Kidney epithelial cell (primary cell): ENCODE data around the gene HTRA3. TPM values are rescaled to one million over a fixed set of nuclear protein-coding genes. Genes with fewer than 3 reads are reported as not detected.
A peak's percentile ranks its signal among the peaks of the same experiment; 100 is the strongest.

Experiments used
- DNase-seq: peaks from one replicate; pipeline ENCODE4 v3.0.0-alpha.2; 2010; ENCODE audit warnings: low read depth
- H3K27me3 ChIP-seq: 2 replicates; pipeline ENCODE4 v1.6.0; 2011; ENCODE audit warnings: low read length; ENCODE audit not compliant: control insufficient read depth, insufficient read depth
- H3K36me3 ChIP-seq: 2 replicates; pipeline ENCODE4 v1.5.1; 2011; ENCODE audit warnings: low read length; ENCODE audit not compliant: control insufficient read depth, insufficient read depth
- H3K4me3 ChIP-seq: 2 replicates; pipeline ENCODE4 v1.5.1; 2011; ENCODE audit warnings: low read depth, mild to moderate bottlenecking, control low read depth, low read length
- CTCF ChIP-seq: IDR thresholded peaks from 2 replicates; pipeline ENCODE4 v1.5.1; 2011; ENCODE audit warnings: mild to moderate bottlenecking, moderate library complexity, low read length, control low read depth, inconsistent platforms; ENCODE audit not compliant: insufficient read depth, poor library complexity, severe bottlenecking
- total RNA-seq: library from RNA; depleted of rRNA; stranded (reverse); fragments of >200 nt; gene quantifications from 2 replicates; pipeline ENCODE4 v1.2.3, GENCODE V29; 2015

Gene HTRA3
- total RNA-seq, 1 donor from 2014 or later = 4.7 TPM

- no peak for DNase-seq
- no peak for TF ChIP-seq CTCF
- Histone ChIP-seq H3K27me3 (peaks cover 26% of the 10 kb centered on the region), H3K4me3 (no peak overlapping the region), H3K36me3 (no peaks in the 10 kb centered on the region)
Measured at GRCh38 chr4:8271821-8272220, 2.3 kb downstream of the HTRA3 start.

GRCh38 chr4:8272472-8273428, 3.2 kb downstream of the HTRA3 start:
- peaks cover 26% of the 10 kb centered on the region for H3K27me3 ChIP-seq
- no peak overlapping the region for H3K4me3 ChIP-seq
- DNase-seq = no peak
- no peak for TF ChIP-seq CTCF
- no peaks in the 10 kb centered on the region for H3K36me3 ChIP-seq

- no peak overlapping the region for H3K4me3 ChIP-seq
- no peak for TF ChIP-seq CTCF
- peaks cover 26% of the 10 kb centered on the region for H3K27me3 ChIP-seq
- DNase-seq = no peak
- no peaks in the 10 kb centered on the region for H3K36me3 ChIP-seq
Measured at GRCh38 chr4:8273450-8273849, 3.9 kb downstream of the HTRA3 start.

GRCh38 chr4:8274066-8274652, 4.6 kb downstream of the HTRA3 start:
- H3K4me3 ChIP-seq = no peak overlapping the region
- peaks cover 24% of the 10 kb centered on the region for H3K27me3 ChIP-seq
- TF ChIP-seq CTCF = no peak
- no peak for DNase-seq
- no peaks in the 10 kb centered on the region for H3K36me3 ChIP-seq

- H3K27me3 ChIP-seq = peaks cover 21% of the 10 kb centered on the region
- TF ChIP-seq CTCF = peak; percentile 48
- no peak overlapping the region for H3K4me3 ChIP-seq
- DNase-seq = no peak
- H3K36me3 ChIP-seq = no peaks in the 10 kb centered on the region
Measured at GRCh38 chr4:8274765-8275547, 5.4 kb downstream of the HTRA3 start.
